ENCODE measurements around the gene UST. TPM values are rescaled to one million over a fixed set of nuclear protein-coding genes. Genes with fewer than 3 reads are reported as not detected.
"Not testable (repeated sequence)": the region's sequence is repeated elsewhere in the genome, so short reads cannot be mapped to it uniquely, and the experiment has no call there.

The UST gene
- total RNA-seq, 2 experiments from 2014 or later, result 3.7 to 4.9 TPM

DNA sequence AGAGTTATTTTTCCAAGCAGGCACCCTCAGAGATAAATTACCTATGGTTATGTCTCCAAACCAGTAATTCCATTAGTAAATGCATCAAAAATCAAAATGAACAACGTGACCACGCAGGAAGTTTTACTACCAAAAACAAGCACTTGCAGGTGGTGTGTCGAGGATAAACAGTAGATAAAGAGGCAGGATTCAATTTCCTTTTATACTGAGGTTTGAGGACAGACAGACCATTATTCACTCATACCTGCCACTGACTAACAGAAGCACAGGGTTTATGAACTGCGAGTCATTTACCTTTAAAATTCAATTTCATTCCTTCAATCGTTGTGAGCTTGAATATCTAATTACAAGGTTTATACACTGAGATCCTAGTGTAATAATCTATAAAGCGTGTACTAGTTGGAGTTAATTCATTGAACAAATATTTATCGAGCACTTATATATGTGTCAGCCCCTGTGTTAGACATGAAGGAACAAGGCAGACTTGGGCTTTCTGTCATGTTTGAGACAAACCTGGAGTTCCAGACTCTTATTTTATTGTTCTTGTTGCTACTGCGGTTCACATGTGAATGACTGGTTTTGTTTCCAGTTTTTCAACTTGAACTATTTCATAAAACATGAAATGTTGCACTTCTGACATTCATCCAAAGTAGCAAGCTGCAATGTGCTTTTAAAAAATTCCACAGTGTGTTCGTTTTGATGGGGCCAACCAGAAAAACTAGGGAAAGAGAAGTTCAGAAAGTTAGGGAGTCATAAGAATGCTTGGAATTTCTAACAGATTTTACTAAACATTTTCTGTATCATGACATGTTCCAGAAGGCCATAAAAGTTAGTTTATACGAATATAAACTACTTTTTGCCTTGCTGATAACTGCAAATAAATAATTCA lies 205.6 kb downstream of the UST start:
- peaks cover 4% of the 10 kb centered on the region for H3K4me1 Mint-ChIP-seq (ENCODE audit: low read depth)
- H3K36me3 Mint-ChIP-seq, result peaks cover 4% of the 10 kb centered on the region
- ChIA-PET CTCF (no interaction called here), POLR2A (no interaction called here)
- H3K4me3 Mint-ChIP-seq, result no peak overlapping the region
- intact Hi-C loops (cut with micrococcal nuclease), result no loop called here
- H3K27ac Mint-ChIP-seq, result no peak overlapping the region
- H3K27me3 Mint-ChIP-seq, result no peaks in the 10 kb centered on the region
- no peak for DNase-seq
- H3K9me3 Mint-ChIP-seq, result no peaks in the 10 kb centered on the region

GRCh38 chr6:148954461-148954860 lies 207.6 kb downstream of the UST start:
- Mint-ChIP-seq H3K4me3 (no peak overlapping the region), H3K27me3 (no peaks in the 10 kb centered on the region), H3K4me1 (ENCODE audit: low read depth) (peaks cover 3% of the 10 kb centered on the region), H3K27ac (no peak overlapping the region), H3K9me3 (no peaks in the 10 kb centered on the region), H3K36me3 (peaks cover 4% of the 10 kb centered on the region)
- POLR2A ChIA-PET, result no interaction called here
- no peak for DNase-seq
- intact Hi-C loops (cut with micrococcal nuclease), result no loop called here
- CTCF ChIA-PET, result interaction anchor here (1.5 kb wide), 1 partner anchor 376 kb away, joined by 4 read pairs; no protein-coding TSS in a partner anchor

GRCh38 chr6:148954934-148955333 lies 208.1 kb downstream of the UST start:
- intact Hi-C loops (cut with micrococcal nuclease), result no loop called here
- no peak for DNase-seq
- Mint-ChIP-seq H3K27me3 (no peaks in the 10 kb centered on the region), H3K4me1 (ENCODE audit: low read depth) (peaks cover 3% of the 10 kb centered on the region), H3K36me3 (peaks cover 4% of the 10 kb centered on the region), H3K4me3 (no peak overlapping the region), H3K27ac (no peak overlapping the region), H3K9me3 (no peaks in the 10 kb centered on the region)
- POLR2A ChIA-PET, result no interaction called here
- CTCF ChIA-PET, result interaction anchor here (1.5 kb wide), 1 partner anchor 377 kb away, joined by 4 read pairs; no protein-coding TSS in a partner anchor

DNA sequence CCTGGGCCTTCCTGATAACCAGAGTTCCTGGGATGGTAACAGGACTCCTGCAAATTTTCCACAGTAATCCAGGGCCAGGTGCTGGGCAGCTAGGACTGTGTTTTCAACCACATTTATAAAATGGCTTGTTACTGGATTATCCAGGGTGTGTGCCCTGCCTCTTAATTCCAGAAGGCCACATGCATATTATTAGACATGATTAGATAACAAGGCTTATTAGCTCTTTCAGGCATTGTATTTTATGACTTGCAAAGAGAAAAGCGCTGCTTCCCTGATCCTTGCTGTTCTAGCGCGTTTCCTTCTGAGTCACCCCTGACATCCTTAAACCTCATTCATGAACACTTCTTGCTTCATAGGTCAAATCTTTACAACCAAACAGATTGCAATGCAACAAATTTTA lies 208.6 kb downstream of the UST start:
- Mint-ChIP-seq H3K27me3 (no peaks in the 10 kb centered on the region), H3K4me3 (no peak overlapping the region), H3K4me1 (ENCODE audit: low read depth) (peaks cover 3% of the 10 kb centered on the region), H3K36me3 (peaks cover 4% of the 10 kb centered on the region), H3K9me3 (no peaks in the 10 kb centered on the region), H3K27ac (no peak overlapping the region)
- ChIA-PET CTCF (interaction anchor here (1.5 kb wide), 1 partner anchor 377 kb away, joined by 4 read pairs; no protein-coding TSS in a partner anchor), POLR2A (no interaction called here)
- intact Hi-C loops (cut with micrococcal nuclease), result no loop called here
- no peak for DNase-seq

DNA sequence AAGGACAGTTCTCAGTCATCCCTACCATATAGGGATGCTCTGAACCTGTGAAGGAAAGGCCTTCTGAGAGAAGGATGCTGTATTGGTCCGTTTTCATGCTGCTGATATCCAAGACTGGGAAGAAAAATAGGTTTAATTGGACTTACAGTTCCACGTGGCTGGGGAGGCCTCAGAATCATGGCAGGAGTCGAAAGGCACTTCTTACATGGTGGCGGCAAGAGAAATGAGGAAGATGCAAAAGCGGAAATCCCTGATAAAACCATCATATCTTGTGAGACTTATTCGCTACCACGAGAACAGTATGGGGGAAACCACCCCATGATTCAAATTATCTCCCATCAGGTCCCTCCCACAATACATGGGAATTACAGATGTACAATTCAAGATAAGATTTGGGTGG lies 209.3 kb downstream of the UST start:
- DNase-seq; H3K27me3 Mint-ChIP-seq; H3K4me1 Mint-ChIP-seq (ENCODE audit: low read depth); intact Hi-C loops (cut with micrococcal nuclease); H3K4me3 Mint-ChIP-seq; H3K9me3 Mint-ChIP-seq; POLR2A ChIA-PET; H3K27ac Mint-ChIP-seq; H3K36me3 Mint-ChIP-seq; CTCF ChIA-PET: not testable (repeated sequence)

DNA sequence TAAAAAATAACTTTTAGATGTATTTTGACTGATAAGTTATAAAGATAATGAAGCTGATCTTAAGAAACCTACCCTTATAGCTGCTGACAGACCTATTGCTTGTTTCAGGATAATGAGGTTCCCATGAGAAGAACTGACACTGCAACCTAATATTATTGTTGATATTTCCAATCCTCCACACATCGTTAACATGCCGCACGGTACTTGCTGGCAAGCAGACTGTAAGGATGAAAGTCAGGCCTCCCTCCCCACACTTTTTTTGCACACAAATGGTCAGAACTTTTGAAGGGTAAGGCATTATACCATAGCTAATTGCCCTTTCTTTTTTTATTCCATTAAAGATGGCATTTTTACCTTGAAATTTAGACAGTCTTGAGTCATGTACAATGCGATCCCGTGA lies 210.9 kb downstream of the UST start:
- intact Hi-C loops (cut with micrococcal nuclease), result no loop called here
- DNase-seq, result no peak
- Mint-ChIP-seq H3K4me1 (ENCODE audit: low read depth) (no peaks in the 10 kb centered on the region), H3K27me3 (no peaks in the 10 kb centered on the region), H3K27ac (no peak overlapping the region), H3K4me3 (no peak overlapping the region), H3K36me3 (peaks cover 4% of the 10 kb centered on the region), H3K9me3 (no peaks in the 10 kb centered on the region)
- POLR2A ChIA-PET, result no interaction called here
- CTCF ChIA-PET, result interaction anchor here (1.1 to 1.7 kb wide), 3 partner anchors 9 to 398 kb away, joined by 3 to 5 read pairs (median 4); no protein-coding TSS in a partner anchor

DNA sequence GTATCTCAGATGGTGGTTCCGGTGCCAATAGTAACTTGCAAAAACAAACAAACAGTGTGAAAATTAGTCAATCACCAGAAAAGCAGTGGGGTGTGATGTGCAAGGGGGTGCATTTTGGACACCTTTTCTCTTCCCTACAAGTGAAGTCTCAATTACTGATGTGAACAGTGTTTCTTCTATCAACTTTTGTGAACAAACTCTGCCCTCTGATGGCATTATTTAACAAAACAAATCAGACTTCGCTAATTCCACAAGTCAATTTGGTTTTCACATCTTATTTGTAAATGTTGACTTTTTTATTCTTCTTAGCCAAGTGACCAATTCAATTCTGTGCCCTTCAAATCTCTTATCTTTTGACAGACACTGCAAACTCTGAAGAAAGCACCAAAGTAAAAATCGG lies 212.2 kb downstream of the UST start:
- H3K4me3 Mint-ChIP-seq, result no peak overlapping the region
- no peak overlapping the region for H3K27ac Mint-ChIP-seq
- ChIA-PET CTCF (interaction anchor here (0.7 kb wide), 1 partner anchor 399 kb away, joined by 3 read pairs; no protein-coding TSS in a partner anchor), POLR2A (no interaction called here)
- H3K36me3 Mint-ChIP-seq, result peaks cover 4% of the 10 kb centered on the region
- H3K4me1 Mint-ChIP-seq (ENCODE audit: low read depth), result no peaks in the 10 kb centered on the region
- no peaks in the 10 kb centered on the region for H3K27me3 Mint-ChIP-seq
- intact Hi-C loops (cut with micrococcal nuclease), result no loop called here
- DNase-seq, result no peak
- H3K9me3 Mint-ChIP-seq, result no peaks in the 10 kb centered on the region

DNA sequence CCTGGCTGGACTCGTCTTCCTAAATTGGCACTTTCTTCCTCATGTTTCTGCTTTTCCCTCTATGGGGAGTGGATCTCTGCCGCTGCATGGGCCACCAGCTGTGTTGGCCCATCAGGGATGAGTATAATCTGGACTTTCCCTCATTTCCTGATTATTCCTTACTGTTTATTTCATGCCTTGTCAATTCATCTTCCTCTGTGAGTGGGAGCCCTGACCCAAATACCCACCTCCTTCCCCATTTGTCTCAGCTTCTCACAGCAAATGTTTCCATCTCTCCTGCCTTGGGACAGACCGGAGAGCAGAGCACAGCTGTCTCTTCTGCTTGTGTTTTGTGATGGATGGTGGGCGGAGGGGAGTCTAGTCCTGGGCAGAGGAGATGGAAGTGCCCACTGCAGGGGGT lies 212.7 kb downstream of the UST start:
- CTCF ChIA-PET, result interaction anchor here (0.7 kb wide), 1 partner anchor 399 kb away, joined by 3 read pairs; no protein-coding TSS in a partner anchor
- no peak overlapping the region for H3K27ac Mint-ChIP-seq
- H3K4me3 Mint-ChIP-seq, result no peak overlapping the region
- H3K36me3 Mint-ChIP-seq, result peaks cover 4% of the 10 kb centered on the region
- H3K4me1 Mint-ChIP-seq (ENCODE audit: low read depth), result no peaks in the 10 kb centered on the region
- POLR2A ChIA-PET, result no interaction called here
- intact Hi-C loops (cut with micrococcal nuclease), result no loop called here
- H3K9me3 Mint-ChIP-seq, result no peaks in the 10 kb centered on the region
- DNase-seq, result no peak
- H3K27me3 Mint-ChIP-seq, result no peaks in the 10 kb centered on the region

DNA sequence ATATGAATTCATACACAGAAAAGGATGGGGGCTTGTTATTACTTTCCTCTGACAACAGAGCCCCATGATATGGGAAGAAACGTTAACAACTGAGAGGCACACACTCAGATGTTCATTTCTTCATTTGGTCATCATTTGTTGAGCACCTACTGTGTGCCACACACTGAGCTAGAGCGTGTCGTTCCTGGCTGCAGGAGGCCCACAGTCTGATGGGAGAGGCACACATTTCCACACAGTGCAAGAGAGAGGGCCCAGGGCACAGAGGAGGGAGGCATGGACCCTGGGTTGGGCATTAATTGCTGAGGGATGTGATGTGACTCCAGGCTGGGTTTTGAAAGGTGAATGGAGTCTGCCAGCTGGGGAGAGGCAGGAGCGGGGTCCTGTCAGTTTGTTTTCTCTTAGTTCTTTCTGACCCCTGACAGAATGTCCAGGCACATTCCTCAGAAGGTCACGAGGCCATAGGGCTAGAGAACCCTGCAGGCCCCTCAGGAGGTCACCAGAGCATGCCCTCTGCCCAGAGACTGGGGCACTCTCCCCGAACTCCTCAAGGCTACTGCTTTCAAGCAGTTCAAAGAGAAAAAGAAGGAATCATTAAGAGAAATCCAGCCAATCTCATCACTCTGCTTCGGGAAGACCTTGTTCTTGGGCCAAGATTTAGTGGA lies 216.2 kb downstream of the UST start:
- ChIA-PET CTCF (no interaction called here), POLR2A (no interaction called here)
- H3K4me1 Mint-ChIP-seq (ENCODE audit: low read depth), result no peaks in the 10 kb centered on the region
- H3K27ac Mint-ChIP-seq, result no peak overlapping the region
- no peaks in the 10 kb centered on the region for H3K27me3 Mint-ChIP-seq
- intact Hi-C loops (cut with micrococcal nuclease), result no loop called here
- no peak overlapping the region for H3K4me3 Mint-ChIP-seq
- no peak for DNase-seq
- no peaks in the 10 kb centered on the region for H3K36me3 Mint-ChIP-seq
- H3K9me3 Mint-ChIP-seq, result no peaks in the 10 kb centered on the region

DNA sequence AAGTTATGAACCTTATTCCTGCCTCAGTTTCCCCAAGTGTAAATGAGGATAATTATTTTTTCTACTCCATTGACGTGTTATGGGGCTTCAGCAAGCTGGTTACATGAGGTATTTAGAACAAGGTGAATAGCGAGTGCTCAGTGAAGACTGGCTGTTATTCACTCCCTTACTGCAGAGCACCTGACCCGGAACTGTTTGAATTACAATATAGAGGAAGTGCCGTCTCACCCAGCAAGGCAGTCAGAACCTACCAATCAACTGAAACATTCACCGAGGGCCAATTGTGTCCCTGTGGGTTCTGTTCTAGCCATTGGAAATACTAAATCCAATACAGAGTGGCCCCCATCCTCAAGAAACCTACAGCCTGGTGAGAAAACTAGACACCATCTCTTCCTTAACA lies 216.9 kb downstream of the UST start:
- POLR2A ChIA-PET, result no interaction called here
- H3K4me1 Mint-ChIP-seq (ENCODE audit: low read depth), result no peaks in the 10 kb centered on the region
- no peak overlapping the region for H3K4me3 Mint-ChIP-seq
- CTCF ChIA-PET, result no interaction called here
- no peak overlapping the region for H3K27ac Mint-ChIP-seq
- no peaks in the 10 kb centered on the region for H3K36me3 Mint-ChIP-seq
- no peak for DNase-seq
- H3K27me3 Mint-ChIP-seq, result no peaks in the 10 kb centered on the region
- no peaks in the 10 kb centered on the region for H3K9me3 Mint-ChIP-seq
- intact Hi-C loops (cut with micrococcal nuclease), result no loop called here

DNA sequence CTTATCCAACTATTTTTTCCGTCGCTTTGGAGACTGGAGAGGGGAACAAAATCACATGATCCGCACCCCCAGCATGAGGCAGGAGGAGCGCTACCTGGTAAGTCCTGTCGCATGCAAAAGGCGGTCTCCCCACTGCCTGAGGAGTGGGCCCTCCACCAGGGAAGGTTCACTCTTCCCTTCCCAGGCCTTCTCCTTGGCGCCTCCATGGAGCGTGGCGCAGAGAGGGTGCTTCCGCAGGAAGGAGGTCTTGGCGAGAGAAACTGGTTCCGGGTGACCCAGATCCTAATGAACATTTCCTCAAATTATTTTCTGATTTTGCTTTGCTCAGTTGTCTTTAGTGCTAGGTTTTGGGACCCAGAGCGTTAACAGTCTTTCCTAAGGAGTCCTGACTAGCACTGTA lies 217.6 kb downstream of the UST start:
- H3K27me3 Mint-ChIP-seq, result no peaks in the 10 kb centered on the region
- no peak overlapping the region for H3K4me3 Mint-ChIP-seq
- H3K36me3 Mint-ChIP-seq, result no peaks in the 10 kb centered on the region
- no peak for DNase-seq
- no peak overlapping the region for H3K27ac Mint-ChIP-seq
- H3K4me1 Mint-ChIP-seq (ENCODE audit: low read depth), result no peaks in the 10 kb centered on the region
- CTCF ChIA-PET, result no interaction called here
- H3K9me3 Mint-ChIP-seq, result no peaks in the 10 kb centered on the region
- POLR2A ChIA-PET, result no interaction called here
- intact Hi-C loops (cut with micrococcal nuclease), result no loop called here

- Mint-ChIP-seq H3K27ac (no peak overlapping the region), H3K9me3 (no peaks in the 10 kb centered on the region), H3K4me3 (no peak overlapping the region), H3K27me3 (no peaks in the 10 kb centered on the region), H3K36me3 (no peaks in the 10 kb centered on the region), H3K4me1 (ENCODE audit: low read depth) (no peaks in the 10 kb centered on the region)
- no peak for DNase-seq
- intact Hi-C loops (cut with micrococcal nuclease), result no loop called here
- ChIA-PET POLR2A (no interaction called here), CTCF (no interaction called here)
Measured at GRCh38 chr6:148965287-148965686, 218.5 kb downstream of the UST start.
